ENCODE data around the gene RNF126.

GRCh38 chr19:620166-620862, 42.7 kb downstream of the RNF126 start:
- TF ChIP-seq CTCF (conservative IDR thresholded peaks at IDR 0.05; ENCODE audit: low read depth, low read length) (no peak), EZH2 (IDR thresholded peaks at IDR 0.05; ENCODE audit: borderline replicate concordance, low read depth, low read length, poor library complexity, severe bottlenecking) (no peak)

Data from A673 (cell line).